Prostate gland (tissue), 2 donors: ENCODE data around the gene RAPGEF3. TPM values are rescaled to one million over a fixed set of nuclear protein-coding genes. Genes with fewer than 3 reads are reported as not detected.

Source experiments
- DNase-seq: peaks from one replicate; pipeline ENCODE4 v3.0.0-alpha.2; 2019; ENCODE audit warnings: low spot score
- H3K27ac ChIP-seq, 2 donors: fragments of 200-600 bp; sonication (generic); 2 replicates each; pipeline ENCODE4 v1.5.1; 2017 to 2019
- H3K27me3 ChIP-seq: fragments of 200-600 bp; sonication (generic); replicated peaks from 2 replicates; pipeline ENCODE4 v1.5.1; 2019; ENCODE audit not compliant: insufficient read depth
- H3K36me3 ChIP-seq, 2 donors: fragments of 200-600 bp; sonication (generic); 1 replicate in 1 of 2; 2 replicates in 1 of 2; pipeline versions ENCODE4 v1.5.1 to v1.8.1; 2017 to 2019
- H3K4me1 ChIP-seq: fragments of 200-600 bp; sonication (generic); replicated peaks from 2 replicates; pipeline ENCODE4 v1.5.1; 2019
- H3K4me3 ChIP-seq, 2 donors: fragments of 200-600 bp; sonication (generic); 2 replicates each; pipeline ENCODE4 v1.5.1; 2017 to 2019
- H3K9me3 ChIP-seq: fragments of 200-600 bp; sonication (generic); 2 replicates; pipeline ENCODE4 v1.5.1; 2017
- POLR2A ChIP-seq: fragments of 450-650 bp; IDR thresholded peaks from one replicate; pipeline ENCODE4 v1.6.1; 2016; ENCODE audit warnings: antibody characterized with exemption, mild to moderate bottlenecking
- POLR2AphosphoS5 ChIP-seq: sonication (generic); formaldehyde crosslinking; IDR thresholded peaks from one replicate; pipeline ENCODE4 v1.6.1; 2017; ENCODE audit warnings: antibody characterized with exemption
- WGBS: methylation state at CpG from one replicate; pipeline ENCODE4 v1.1.5; 2018; 5-methylcytosine and 5-hydroxymethylcytosine counted together
- intact Hi-C: fragments of 100-400 bp; cut with DNase I; formaldehyde crosslinking; loops from one replicate; pipeline ENCODE4 v1.14.2; 2022
- total RNA-seq, 2 donors: library from RNA; depleted of rRNA; stranded (reverse); fragments of >200 nt; gene quantifications; one replicate each; pipeline ENCODE4 v1.1.0, GENCODE V29; 2016
- TF ChIP-seq, protein P1 (sequence below), 4 experiments: fragments of 200-600 bp in 2 of 4; fragments of 450-650 bp in 2 of 4; sonication (generic) in 2 of 4; IDR thresholded peaks; 1 replicate in 3 of 4; 2 replicates in 1 of 4; pipeline ENCODE4 v1.5.1; 2016 to 2019; ENCODE audit warnings: antibody characterized with exemption in 4 of 4, mild to moderate bottlenecking in 2 of 4, moderate library complexity in 2 of 4

The RAPGEF3 gene
- total RNA-seq, 2 donors from 2014 or later, result 19.1 to 28.5 TPM

DNA sequence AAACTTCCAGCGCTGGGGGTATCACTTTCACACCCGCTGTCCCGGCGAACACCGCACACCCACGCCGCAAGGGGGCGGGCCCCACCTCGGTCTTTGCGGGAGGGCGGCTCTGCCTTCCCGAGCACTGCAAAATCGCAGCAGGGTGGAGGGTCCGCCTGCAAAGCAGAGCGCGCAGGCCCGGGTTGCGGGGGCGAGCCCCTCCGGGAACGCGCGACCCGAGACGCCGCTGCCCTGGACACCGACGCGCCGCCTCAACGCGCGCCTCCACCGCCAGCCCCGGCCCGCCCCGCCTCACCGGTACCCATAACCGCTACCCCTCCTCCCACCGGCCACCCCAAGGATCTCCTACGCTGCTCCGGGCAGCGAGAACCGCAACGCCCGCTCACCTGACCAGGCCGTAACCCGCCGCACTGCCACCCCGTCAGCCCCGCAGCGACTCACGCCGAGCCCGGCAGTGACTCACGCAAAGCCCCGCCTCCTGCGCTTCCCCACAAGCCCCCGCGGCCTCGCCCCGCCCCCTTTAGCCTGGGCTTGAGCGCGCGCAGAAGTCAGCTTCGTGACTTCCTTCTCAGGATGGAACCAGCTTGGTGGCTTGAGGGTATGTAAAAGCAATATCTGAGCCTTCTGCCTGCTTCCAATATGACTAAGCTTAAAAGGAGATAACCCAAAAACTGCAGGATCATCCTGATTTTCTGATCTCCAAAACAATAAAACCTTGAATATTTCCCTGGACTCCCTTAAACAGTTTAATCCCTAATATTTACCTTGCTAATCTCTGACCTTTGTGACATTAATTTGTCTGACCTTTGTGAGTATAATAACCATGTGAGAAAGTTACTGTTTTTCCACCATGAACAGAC lies 52.9 kb downstream of the RAPGEF3 start, which contains the start of gene RPAP3:
RPAP3 (minus strand) TSS at position 465 of the 860 bp plus-strand sequence. CDS start 3,190 bp downstream, outside the sequence.
- H3K27ac ChIP-seq, result peak within 1 kb of the TSS; percentile 76 to 77
- H3K36me3 ChIP-seq, result no peaks in the 10 kb centered on the region
- intact Hi-C loops, result no loop called here
- H3K4me1 ChIP-seq, result no peaks in the 10 kb centered on the region
- H3K27me3 ChIP-seq, result no peaks in the 10 kb centered on the region
- H3K4me3 ChIP-seq, result peak within 1 kb of the TSS; percentile 75 to 93
- TF ChIP-seq POLR2A (peak; percentile 82), POLR2AphosphoS5 (peak; percentile 97)
- TF ChIP-seq, protein P1, sequence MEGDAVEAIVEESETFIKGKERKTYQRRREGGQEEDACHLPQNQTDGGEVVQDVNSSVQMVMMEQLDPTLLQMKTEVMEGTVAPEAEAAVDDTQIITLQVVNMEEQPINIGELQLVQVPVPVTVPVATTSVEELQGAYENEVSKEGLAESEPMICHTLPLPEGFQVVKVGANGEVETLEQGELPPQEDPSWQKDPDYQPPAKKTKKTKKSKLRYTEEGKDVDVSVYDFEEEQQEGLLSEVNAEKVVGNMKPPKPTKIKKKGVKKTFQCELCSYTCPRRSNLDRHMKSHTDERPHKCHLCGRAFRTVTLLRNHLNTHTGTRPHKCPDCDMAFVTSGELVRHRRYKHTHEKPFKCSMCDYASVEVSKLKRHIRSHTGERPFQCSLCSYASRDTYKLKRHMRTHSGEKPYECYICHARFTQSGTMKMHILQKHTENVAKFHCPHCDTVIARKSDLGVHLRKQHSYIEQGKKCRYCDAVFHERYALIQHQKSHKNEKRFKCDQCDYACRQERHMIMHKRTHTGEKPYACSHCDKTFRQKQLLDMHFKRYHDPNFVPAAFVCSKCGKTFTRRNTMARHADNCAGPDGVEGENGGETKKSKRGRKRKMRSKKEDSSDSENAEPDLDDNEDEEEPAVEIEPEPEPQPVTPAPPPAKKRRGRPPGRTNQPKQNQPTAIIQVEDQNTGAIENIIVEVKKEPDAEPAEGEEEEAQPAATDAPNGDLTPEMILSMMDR (IDR thresholded peaks at IDR 0.05), result peak; percentile 36 to 75 (median 64)
- H3K9me3 ChIP-seq, result no peaks in the 10 kb centered on the region
- DNase-seq, result peak; percentile 95
- under 1% methylated on average over 66 of the region's 66 CpGs for WGBS

DNA sequence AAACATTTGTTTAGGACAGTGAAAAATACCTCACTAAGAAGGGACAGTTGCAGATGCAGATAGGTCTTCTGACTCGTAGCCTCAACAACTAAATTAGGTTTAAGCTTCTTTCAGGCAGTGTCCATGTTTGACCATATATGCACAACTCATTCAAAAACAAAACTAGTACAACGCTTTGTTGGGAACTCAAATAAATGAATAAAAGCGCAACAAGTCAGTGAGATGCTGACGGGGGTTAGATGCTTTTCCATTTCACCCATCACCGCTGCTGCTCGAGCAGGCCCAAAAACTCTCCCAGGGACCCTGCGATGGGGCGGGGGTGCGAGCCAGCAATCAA lies 53.5 kb downstream of the RAPGEF3 start:
- intact Hi-C loops, result no loop called here
- Histone ChIP-seq H3K27me3 (no peaks in the 10 kb centered on the region), H3K4me1 (no peaks in the 10 kb centered on the region), H3K27ac (peak overlapping the region; percentile 76 to 77), H3K9me3 (no peaks in the 10 kb centered on the region), H3K36me3 (no peaks in the 10 kb centered on the region), H3K4me3 (peak overlapping the region; percentile 75 to 93)
- DNase-seq, result no peak
- no peak for TF ChIP-seq POLR2AphosphoS5
- TF ChIP-seq POLR2A, result no peak
- TF ChIP-seq, protein P1 (IDR thresholded peaks at IDR 0.05), result no peak
- 0% methylated on average over 9 of the region's 9 CpGs for WGBS

DNA sequence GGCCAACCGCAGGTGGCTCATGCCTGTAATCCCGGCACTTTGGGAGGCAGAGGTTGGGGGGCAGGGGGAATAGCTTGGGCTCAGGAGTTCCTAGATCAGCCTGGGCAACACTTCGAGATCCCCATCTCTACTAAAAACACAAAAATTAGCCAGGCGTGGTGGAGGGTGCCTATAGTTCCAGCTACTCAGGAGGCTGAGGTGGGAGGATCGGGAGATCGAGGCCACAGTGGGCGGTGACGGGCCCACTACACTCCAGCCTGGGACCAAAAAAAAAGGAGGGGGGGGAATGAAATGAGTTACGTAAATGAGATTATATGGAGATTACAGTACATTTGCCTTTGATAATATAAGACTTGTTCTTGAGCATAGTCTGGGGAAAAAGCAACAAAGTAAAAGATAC lies 54.0 kb downstream of the RAPGEF3 start:
- H3K4me1 ChIP-seq, result no peaks in the 10 kb centered on the region
- DNase-seq, result no peak
- no peaks in the 10 kb centered on the region for H3K27me3 ChIP-seq
- H3K27ac ChIP-seq, result no peak overlapping the region
- intact Hi-C loops, result no loop called here
- peak overlapping the region in 1 of 2 donors; percentile 93 for H3K4me3 ChIP-seq
- no peaks in the 10 kb centered on the region for H3K9me3 ChIP-seq
- TF ChIP-seq, protein P1 (IDR thresholded peaks at IDR 0.05), result no peak
- no peak for TF ChIP-seq POLR2A
- no peak for TF ChIP-seq POLR2AphosphoS5
- 90% methylated on average over 9 of the region's 9 CpGs for WGBS
- no peaks in the 10 kb centered on the region for H3K36me3 ChIP-seq

DNA sequence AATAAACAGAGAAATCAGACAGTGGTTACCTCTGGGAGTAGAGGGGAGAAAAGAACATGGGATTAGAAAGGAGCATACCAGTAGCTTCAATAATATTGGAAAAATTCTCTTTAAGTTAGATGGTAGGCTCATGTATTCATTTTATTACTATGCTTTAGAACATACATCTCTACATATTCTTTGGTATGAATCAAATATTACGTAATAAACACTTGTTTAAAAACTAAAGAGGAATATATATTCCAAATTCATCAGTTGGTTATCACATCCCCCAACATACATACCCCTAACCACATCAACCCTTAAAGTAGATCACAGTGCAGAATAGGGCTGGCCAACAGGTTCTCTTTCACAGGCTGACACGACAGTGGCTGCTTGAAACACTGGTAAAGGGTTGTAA lies 58.4 kb downstream of the RAPGEF3 start:
- H3K36me3 ChIP-seq, result no peaks in the 10 kb centered on the region
- TF ChIP-seq, protein P1 (IDR thresholded peaks at IDR 0.05), result no peak
- TF ChIP-seq POLR2AphosphoS5, result no peak
- no peak for TF ChIP-seq POLR2A
- H3K27ac ChIP-seq, result no peak overlapping the region
- H3K4me3 ChIP-seq, result no peak overlapping the region
- no peak for DNase-seq
- no peaks in the 10 kb centered on the region for H3K4me1 ChIP-seq
- WGBS, result 99% methylated on average over 2 of the region's 2 CpGs
- no peaks in the 10 kb centered on the region for H3K27me3 ChIP-seq
- H3K9me3 ChIP-seq, result no peaks in the 10 kb centered on the region
- intact Hi-C loops, result no loop called here

DNA sequence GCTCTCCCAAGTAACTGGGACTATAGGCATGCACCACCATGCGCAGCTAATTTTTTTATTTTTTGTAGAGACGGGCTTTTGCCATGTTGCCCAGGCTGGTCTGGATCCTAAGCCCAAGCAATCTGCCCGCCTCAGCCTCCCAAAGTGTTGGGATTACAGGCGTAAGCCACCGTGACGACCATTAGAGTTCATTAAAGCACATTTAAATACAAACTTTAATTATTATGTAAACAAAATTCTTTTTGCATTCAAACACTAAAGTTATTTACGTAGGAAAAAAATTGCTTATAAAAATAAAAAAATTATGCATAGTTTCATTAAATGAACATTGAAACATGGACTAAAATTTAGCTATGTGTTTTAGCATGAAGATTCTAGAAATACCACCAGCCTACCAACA lies 60.0 kb downstream of the RAPGEF3 start:
- H3K27me3 ChIP-seq, result no peaks in the 10 kb centered on the region
- H3K27ac ChIP-seq, result no peak overlapping the region
- 86% methylated on average over 7 of the region's 7 CpGs for WGBS
- no peak for TF ChIP-seq POLR2A
- TF ChIP-seq POLR2AphosphoS5, result no peak
- TF ChIP-seq, protein P1 (IDR thresholded peaks at IDR 0.05), result no peak
- DNase-seq, result no peak
- no peaks in the 10 kb centered on the region for H3K36me3 ChIP-seq
- H3K4me3 ChIP-seq, result no peak overlapping the region
- H3K9me3 ChIP-seq, result no peaks in the 10 kb centered on the region
- intact Hi-C loops, result no loop called here
- no peaks in the 10 kb centered on the region for H3K4me1 ChIP-seq
